OCI-LY7 (cell line): Measurements from ENCODE around the gene UQCRC1. TPM values are rescaled to one million over a fixed set of nuclear protein-coding genes. Genes with fewer than 3 reads are reported as not detected.

ENCODE experiments used
- BruUV-seq: library from RNA; stranded (reverse); fragments of 400-500 nt; replicated peaks from 2 replicates; lab custom pipeline; 2021; lab: Mats Ljungman, UMichigan
- CTCF ChIA-PET: fragments of 300-600 bp; sonication (Branson Sonifier 250); formaldehyde crosslinking; loops from one replicate; lab custom pipeline; 2022; ENCODE audit warnings: antibody characterized with exemption; ENCODE audit not compliant: unreplicated experiment; lab: Charles Lee
- POLR2A ChIA-PET: fragments of 300-600 bp; sonication (Branson Sonifier 250); formaldehyde crosslinking; loops from one replicate; lab custom pipeline; 2022; ENCODE audit warnings: antibody characterized with exemption; lab: Charles Lee
- DNase-seq: peaks from one replicate; pipeline ENCODE4 v3.0.0-alpha.2; 2015; ENCODE audit warnings: low spot score
- H2AFZ ChIP-seq: fragments of 200-600 bp; sonication (generic), shearing (Covaris generic); 2 replicates; pipeline ENCODE4 v1.6.1; 2014; ENCODE audit warnings: mild to moderate bottlenecking, antibody characterized with exemption, low read length, moderate library complexity
- H3K27ac ChIP-seq: fragments of 200-600 bp; sonication (generic); 2 replicates; pipeline ENCODE4 v1.5.1; 2014; ENCODE audit warnings: mixed run types, low read depth, mild to moderate bottlenecking, moderate library complexity, low read length, inconsistent platforms; ENCODE audit not compliant: poor library complexity, severe bottlenecking
- H3K36me3 ChIP-seq: fragments of 200-600 bp; sonication (generic); 2 replicates; pipeline ENCODE4 v1.6.1; 2014; ENCODE audit warnings: mild to moderate bottlenecking, antibody characterized with exemption, low read length, moderate library complexity, mixed read lengths; ENCODE audit not compliant: insufficient read depth
- H3K4me1 ChIP-seq: fragments of 200-600 bp; sonication (generic); 2 replicates; pipeline ENCODE4 v1.5.1; 2014; ENCODE audit warnings: mild to moderate bottlenecking, low read length; ENCODE audit not compliant: insufficient read depth, poor library complexity, severe bottlenecking
- H3K4me2 ChIP-seq: fragments of 200-600 bp; sonication (generic); 2 replicates; pipeline ENCODE4 v1.6.1; 2014; ENCODE audit warnings: mild to moderate bottlenecking, low read length
- H3K4me3 ChIP-seq: fragments of 200-600 bp; sonication (generic); 2 replicates; pipeline ENCODE4 v1.5.1; 2014; ENCODE audit warnings: mild to moderate bottlenecking, low read depth, low read length; ENCODE audit not compliant: poor library complexity, severe bottlenecking
- H3K79me2 ChIP-seq: fragments of 200-600 bp; sonication (generic); 2 replicates; pipeline ENCODE4 v1.6.1; 2016; ENCODE audit warnings: low read depth, mild to moderate bottlenecking, low read length, moderate library complexity, mixed read lengths; ENCODE audit not compliant: insufficient read depth
- H3K9me2 ChIP-seq: fragments of 200-600 bp; sonication (generic); 2 replicates; pipeline ENCODE4 v1.6.1; 2016; ENCODE audit warnings: mild to moderate bottlenecking, low read length, mixed read lengths; ENCODE audit not compliant: insufficient read depth
- H3K9me3 ChIP-seq: fragments of 200-600 bp; sonication (generic); 2 replicates; pipeline ENCODE4 v1.6.1; 2014; ENCODE audit warnings: mild to moderate bottlenecking, mixed run types, low read length, mixed read lengths
- H4K20me1 ChIP-seq: fragments of 200-600 bp; sonication (generic); 2 replicates; pipeline ENCODE4 v1.6.1; 2014; ENCODE audit warnings: mild to moderate bottlenecking, antibody characterized with exemption, low read length, moderate library complexity, mixed read lengths; ENCODE audit not compliant: insufficient read depth
- EZH2phosphoT487 ChIP-seq: fragments of 200-600 bp; sonication (generic); IDR thresholded peaks from 2 replicates; pipeline ENCODE4 v1.6.1; 2018; ENCODE audit warnings: low read depth, borderline replicate concordance, mild to moderate bottlenecking, mixed run types, antibody characterized with exemption, low read length, moderate library complexity, mixed read lengths
- intact Hi-C: fragments of 100-400 bp; cut with micrococcal nuclease; formaldehyde crosslinking; loops from one replicate; pipeline ENCODE4 v1.10.0; 2022; ENCODE audit not compliant: unreplicated experiment
- total RNA-seq, 2 experiments: library from RNA; depleted of rRNA in 1 of 2; stranded (reverse); fragments of >200 nt in 1 of 2; shearing (Covaris generic) in 1 of 2; gene quantifications; 2 replicates each; pipeline ENCODE4 v1.2.3, GENCODE V29; 2014 to 2022
- TF ChIP-seq, protein P1 (sequence below): fragments of 200-600 bp; sonication (generic); conservative IDR thresholded peaks from 2 replicates; pipeline ENCODE4 v1.5.1; 2014; ENCODE audit warnings: mild to moderate bottlenecking, antibody characterized with exemption, low read length, moderate library complexity, mixed read lengths

UQCRC1 gene
- total RNA-seq, 2 experiments from 2014 or later: 125 to 194 TPM

DNA sequence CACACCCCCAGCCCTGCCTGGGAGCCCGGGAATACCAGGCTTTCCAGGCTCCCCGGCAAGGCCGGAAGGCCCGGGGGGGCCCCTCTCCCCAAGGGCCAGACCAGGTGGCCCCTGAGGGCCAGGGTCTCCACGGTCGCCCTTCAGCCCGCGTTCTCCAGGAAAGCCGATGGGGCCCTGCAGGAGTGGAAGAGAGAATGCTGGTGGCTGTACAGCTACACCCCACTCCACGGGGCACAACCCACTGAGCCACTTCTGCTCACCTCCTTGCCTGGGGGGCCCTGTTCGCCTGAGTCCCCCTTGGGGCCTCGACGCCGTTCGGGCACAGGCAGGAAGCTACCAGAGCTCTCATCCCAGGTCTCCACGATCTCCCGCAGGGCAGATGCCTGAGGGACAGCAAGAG lies 34.1 kb downstream of the UQCRC1 start:
- Histone ChIP-seq H4K20me1 (no peaks in the 10 kb centered on the region), H3K79me2 (no peaks in the 10 kb centered on the region), H3K4me2 (no peak overlapping the region), H2AFZ (no peak overlapping the region), H3K36me3 (no peaks in the 10 kb centered on the region), H3K4me3 (no peak overlapping the region), H3K9me3 (no peaks in the 10 kb centered on the region), H3K27ac (no peak overlapping the region), H3K9me2 (no peaks in the 10 kb centered on the region), H3K4me1 (no peaks in the 10 kb centered on the region)
- ChIA-PET CTCF (no interaction called here), POLR2A (no interaction called here)
- no TSS peak for BruUV-seq
- DNase-seq: no peak
- TF ChIP-seq EZH2phosphoT487: no peak
- TF ChIP-seq, protein P1, sequence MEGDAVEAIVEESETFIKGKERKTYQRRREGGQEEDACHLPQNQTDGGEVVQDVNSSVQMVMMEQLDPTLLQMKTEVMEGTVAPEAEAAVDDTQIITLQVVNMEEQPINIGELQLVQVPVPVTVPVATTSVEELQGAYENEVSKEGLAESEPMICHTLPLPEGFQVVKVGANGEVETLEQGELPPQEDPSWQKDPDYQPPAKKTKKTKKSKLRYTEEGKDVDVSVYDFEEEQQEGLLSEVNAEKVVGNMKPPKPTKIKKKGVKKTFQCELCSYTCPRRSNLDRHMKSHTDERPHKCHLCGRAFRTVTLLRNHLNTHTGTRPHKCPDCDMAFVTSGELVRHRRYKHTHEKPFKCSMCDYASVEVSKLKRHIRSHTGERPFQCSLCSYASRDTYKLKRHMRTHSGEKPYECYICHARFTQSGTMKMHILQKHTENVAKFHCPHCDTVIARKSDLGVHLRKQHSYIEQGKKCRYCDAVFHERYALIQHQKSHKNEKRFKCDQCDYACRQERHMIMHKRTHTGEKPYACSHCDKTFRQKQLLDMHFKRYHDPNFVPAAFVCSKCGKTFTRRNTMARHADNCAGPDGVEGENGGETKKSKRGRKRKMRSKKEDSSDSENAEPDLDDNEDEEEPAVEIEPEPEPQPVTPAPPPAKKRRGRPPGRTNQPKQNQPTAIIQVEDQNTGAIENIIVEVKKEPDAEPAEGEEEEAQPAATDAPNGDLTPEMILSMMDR: no peak
- intact Hi-C loops: no loop called here

DNA sequence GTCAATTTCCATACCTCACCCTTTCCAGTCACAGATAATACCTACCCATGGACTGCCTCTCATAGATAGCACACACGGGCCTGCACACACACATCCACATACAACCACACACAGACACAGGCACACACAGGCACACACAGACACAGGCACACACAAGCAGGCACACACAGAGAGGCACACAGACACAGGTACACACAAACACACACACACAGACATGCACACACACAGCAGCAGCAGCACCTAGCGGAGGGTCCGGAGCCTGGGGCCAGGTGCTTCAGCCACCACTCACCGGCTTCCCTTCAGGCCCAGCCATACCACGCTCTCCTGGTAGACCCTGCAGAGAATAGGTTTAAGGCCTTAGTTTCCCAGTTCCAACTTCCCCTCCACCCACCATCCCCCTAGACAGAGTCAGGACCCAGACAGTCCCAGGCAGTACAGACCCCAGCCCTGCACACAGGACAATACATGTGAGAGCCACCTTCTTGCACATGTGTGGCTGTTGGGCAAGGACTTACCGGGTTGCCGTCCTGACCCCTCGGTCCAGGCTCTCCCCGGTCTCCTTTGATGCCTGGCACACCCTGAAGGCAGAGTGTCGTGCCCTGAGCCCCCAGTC lies 35.4 kb downstream of the UQCRC1 start:
- H3K4me1 ChIP-seq: no peaks in the 10 kb centered on the region
- BruUV-seq: no TSS peak

DNA sequence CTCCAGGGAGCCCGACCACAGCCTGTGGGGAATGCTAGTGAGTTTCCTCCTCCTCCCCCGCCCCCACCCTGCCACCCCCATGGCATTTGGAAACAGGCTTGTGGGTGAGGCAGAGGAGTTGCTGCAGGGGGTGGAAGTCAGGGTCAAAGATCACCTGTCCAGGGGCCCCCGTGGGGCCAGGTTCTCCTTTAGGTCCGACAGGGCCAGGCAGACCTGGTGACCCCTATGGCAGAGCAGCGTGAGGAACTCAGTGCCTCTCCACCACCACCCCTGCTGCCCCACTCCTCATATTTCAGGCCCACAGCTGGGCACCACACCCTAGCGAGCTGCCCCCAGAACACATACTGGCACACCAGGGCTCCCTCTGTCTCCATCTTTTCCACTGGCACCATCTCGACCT lies 36.9 kb downstream of the UQCRC1 start:
- DNase-seq: no peak
- no TSS peak for BruUV-seq
- no peak overlapping the region for H3K4me2 ChIP-seq

More for the DNA sequence above, 35.4 kb downstream of the UQCRC1 start:
- intact Hi-C loops: no loop called here
- no peak for DNase-seq
- ChIA-PET POLR2A (no interaction called here), CTCF (no interaction called here)
- TF ChIP-seq EZH2phosphoT487: no peak
- TF ChIP-seq, protein P1: no peak
- H3K9me2 ChIP-seq: no peaks in the 10 kb centered on the region
- no peak overlapping the region for H2AFZ ChIP-seq
- no peaks in the 10 kb centered on the region for H4K20me1 ChIP-seq
- no peaks in the 10 kb centered on the region for H3K36me3 ChIP-seq
- H3K4me3 ChIP-seq: no peak overlapping the region
- H3K79me2 ChIP-seq: no peaks in the 10 kb centered on the region
- H3K27ac ChIP-seq: no peak overlapping the region
- H3K9me3 ChIP-seq: no peaks in the 10 kb centered on the region
- H3K4me2 ChIP-seq: no peak overlapping the region

More for the DNA sequence above, 36.9 kb downstream of the UQCRC1 start:
- no peaks in the 10 kb centered on the region for H3K79me2 ChIP-seq
- ChIA-PET CTCF (no interaction called here), POLR2A (interaction anchor here (0.6 kb wide), 1 partner anchor 30 kb away, joined by 3 read pairs; no protein-coding TSS in a partner anchor)
- no peaks in the 10 kb centered on the region for H3K4me1 ChIP-seq
- no peak overlapping the region for H2AFZ ChIP-seq
- H3K9me2 ChIP-seq: no peaks in the 10 kb centered on the region
- no peaks in the 10 kb centered on the region for H3K36me3 ChIP-seq
- intact Hi-C loops: no loop called here
- H3K4me3 ChIP-seq: no peak overlapping the region
- H3K9me3 ChIP-seq: no peaks in the 10 kb centered on the region
- H4K20me1 ChIP-seq: no peaks in the 10 kb centered on the region
- no peak overlapping the region for H3K27ac ChIP-seq
- TF ChIP-seq, protein P1: no peak
- no peak for TF ChIP-seq EZH2phosphoT487
